ENCODE measurements around the gene FOXN1. TPM values are rescaled to one million over a fixed set of nuclear protein-coding genes. Genes with fewer than 3 reads are reported as not detected.

The FOXN1 gene
- total and polyA plus RNA-seq, 8 donors: 0.02 to 0.19 (median 0.09) TPM; not detected in 5

DNA sequence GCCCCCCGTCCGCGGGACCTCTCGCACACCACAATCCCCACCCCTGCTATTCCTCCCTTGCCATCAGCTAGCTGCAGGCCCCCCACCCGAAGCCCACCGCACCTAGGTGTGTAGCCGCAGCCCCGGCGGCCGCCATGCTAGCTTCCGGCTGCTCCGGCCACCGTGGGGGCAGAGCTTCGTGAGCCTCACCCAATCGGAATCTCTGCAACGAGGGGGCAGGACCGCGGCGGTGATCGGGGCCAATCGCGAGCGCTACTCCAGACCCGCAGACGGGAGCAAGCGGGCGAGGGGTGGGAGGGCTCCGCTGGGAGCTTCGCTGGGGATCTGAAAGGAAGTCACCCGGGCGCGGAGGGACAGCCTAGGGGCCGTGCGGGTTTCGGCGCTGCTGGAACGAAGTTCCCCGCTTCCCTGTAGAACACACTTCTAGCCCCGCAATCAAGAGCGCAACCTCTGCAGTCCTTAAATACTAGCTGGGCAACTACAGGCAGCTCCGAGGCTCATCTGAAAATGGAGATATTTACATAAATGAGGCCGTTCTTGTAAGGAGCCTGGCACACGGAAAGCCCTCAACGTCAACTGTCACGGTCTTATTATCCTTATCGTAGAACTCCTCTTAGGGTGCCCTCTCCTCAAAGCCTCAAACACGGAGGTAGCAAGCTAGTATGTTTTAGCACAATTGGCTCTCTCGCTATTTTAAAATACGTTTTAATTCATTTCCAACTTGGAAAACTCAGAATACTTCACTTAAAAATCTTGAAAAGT lies 65.4 kb downstream of the FOXN1 start, which contains the start of gene PIGS:
PIGS (minus strand) TSS at position 164 of the 762 bp plus-strand sequence; CDS start at position 136, 28 bp downstream.
- peak within 1 kb of the TSS; percentile 66 to 82 (median 73) for H3K27ac ChIP-seq
- peaks cover 6 to 15% (median 9%) of the 10 kb centered on the region in 3 donors for H3K4me1 ChIP-seq
- 1% methylated on average over 47 to 49 of the region's 49 CpGs for WGBS, 2 donors
- TF ChIP-seq, protein P1, sequence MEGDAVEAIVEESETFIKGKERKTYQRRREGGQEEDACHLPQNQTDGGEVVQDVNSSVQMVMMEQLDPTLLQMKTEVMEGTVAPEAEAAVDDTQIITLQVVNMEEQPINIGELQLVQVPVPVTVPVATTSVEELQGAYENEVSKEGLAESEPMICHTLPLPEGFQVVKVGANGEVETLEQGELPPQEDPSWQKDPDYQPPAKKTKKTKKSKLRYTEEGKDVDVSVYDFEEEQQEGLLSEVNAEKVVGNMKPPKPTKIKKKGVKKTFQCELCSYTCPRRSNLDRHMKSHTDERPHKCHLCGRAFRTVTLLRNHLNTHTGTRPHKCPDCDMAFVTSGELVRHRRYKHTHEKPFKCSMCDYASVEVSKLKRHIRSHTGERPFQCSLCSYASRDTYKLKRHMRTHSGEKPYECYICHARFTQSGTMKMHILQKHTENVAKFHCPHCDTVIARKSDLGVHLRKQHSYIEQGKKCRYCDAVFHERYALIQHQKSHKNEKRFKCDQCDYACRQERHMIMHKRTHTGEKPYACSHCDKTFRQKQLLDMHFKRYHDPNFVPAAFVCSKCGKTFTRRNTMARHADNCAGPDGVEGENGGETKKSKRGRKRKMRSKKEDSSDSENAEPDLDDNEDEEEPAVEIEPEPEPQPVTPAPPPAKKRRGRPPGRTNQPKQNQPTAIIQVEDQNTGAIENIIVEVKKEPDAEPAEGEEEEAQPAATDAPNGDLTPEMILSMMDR (IDR thresholded peaks at IDR 0.05): no peak
- ATAC-seq (peak; percentile 98 to 99 (median 99)), FAIRE-seq (no peak), DNase-seq (peak; percentile 94 to 99 (median 95))
- H3K36me3 ChIP-seq: no peaks in the 10 kb centered on the region
- intact Hi-C loops (cut with DNase I): no loop called here
- H3K9me3 ChIP-seq: no peaks in the 10 kb centered on the region
- H3K27me3 ChIP-seq: no peaks in the 10 kb centered on the region
- peak within 1 kb of the TSS; percentile 80 to 98 (median 89) for H3K4me3 ChIP-seq

DNA sequence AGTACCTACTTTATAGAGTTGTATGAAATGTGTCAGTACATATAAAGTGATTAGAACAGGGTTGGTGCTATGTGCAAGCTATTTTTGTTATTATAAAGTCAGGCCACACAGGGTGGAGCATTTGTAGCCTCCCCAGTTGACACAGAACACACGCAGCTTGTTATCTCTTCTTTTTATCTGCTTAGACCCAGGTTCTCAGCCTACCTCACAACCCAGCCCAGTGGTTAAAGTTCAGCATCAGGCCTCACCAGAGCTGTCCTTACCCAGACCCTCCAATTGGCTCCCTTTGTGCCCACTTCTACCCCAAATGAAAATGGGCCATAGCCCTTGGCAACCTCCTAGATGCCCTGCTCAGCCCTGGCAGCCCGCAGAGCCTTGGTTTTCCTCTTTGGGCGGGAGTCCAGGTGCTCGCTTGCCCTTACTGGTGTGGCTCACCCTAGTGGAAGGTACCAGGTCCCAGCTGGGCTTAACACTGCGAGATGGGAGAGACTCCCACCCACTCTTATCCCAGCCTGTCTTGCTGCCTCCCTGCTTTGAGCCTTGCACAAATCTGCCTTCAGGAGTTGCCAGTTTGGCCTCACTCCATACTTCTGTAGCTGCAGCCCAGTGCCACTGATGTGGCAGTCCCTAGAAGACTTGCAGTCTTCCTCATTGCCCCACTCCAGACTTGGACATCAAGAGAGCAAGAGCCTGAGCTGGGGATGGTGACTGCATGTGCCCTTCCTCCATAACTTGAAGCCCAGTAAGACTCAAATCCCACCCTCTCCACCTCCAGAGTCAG lies 66.3 kb downstream of the FOXN1 start:
- WGBS, 2 donors: 53 to 56% methylated on average over 5 of the region's 5 CpGs
- Histone ChIP-seq H3K27me3 (no peaks in the 10 kb centered on the region), H3K9me3 (no peaks in the 10 kb centered on the region), H3K36me3 (no peaks in the 10 kb centered on the region), H3K4me3 (peak overlapping the region in 3 of 4 donors; percentile 80 to 90 (median 88)), H3K4me1 (peaks cover 6 to 19% (median 9%) of the 10 kb centered on the region in 3 donors), H3K27ac (no peak overlapping the region)
- ATAC-seq (no peak), DNase-seq (peak in 2 of 6 donors; percentile 38 to 43), FAIRE-seq (no peak)
- TF ChIP-seq, protein P1 (IDR thresholded peaks at IDR 0.05): no peak
- intact Hi-C loops (cut with DNase I): no loop called here

DNA sequence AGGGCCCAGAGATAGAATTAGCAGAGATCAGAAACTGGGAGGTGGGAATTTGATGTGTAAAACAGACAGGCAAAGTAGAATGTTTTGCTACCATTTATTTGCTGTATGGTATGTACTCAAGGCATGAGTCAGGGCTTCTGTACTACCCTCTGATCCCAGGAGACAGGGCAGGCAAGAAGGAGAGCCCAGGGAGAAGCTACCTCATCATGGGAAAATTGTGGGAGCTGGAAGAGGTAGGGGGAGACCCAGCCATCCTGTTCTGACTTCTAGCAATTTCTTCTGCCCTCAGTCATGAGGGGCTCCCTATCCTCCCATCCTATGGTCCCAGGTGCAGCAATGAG lies 66.9 kb downstream of the FOXN1 start:
- Histone ChIP-seq H3K4me3 (no peak overlapping the region), H3K36me3 (no peaks in the 10 kb centered on the region)

DNA sequence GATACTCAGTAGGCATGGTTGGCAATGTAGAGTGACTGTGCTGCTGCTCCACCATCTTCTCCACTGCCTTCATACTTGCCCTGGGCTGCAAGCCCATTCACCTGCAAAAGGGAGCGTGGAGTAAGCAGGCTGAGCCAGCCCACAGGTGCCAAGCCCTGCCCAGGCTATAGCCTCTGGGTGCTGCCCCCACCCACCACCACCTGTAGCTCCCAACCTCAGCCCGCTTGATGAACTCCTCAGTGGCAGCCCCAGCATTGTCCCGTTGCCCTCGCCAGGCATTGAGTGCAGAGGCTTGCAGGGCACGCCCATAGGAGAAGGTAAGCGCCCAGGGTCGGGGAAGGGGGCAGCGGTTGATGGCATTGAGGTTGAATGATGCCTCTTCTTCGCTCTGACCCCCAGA lies 67.4 kb downstream of the FOXN1 start:
- Histone ChIP-seq H3K36me3 (no peaks in the 10 kb centered on the region), H3K27ac (no peak overlapping the region), H3K4me3 (no peak overlapping the region), H3K4me1 (peaks cover 6 to 19% (median 9%) of the 10 kb centered on the region in 3 donors), H3K27me3 (no peaks in the 10 kb centered on the region), H3K9me3 (no peaks in the 10 kb centered on the region)
- FAIRE-seq (no peak), DNase-seq (peak in 1 of 6 donors; percentile 42), ATAC-seq (no peak)
- intact Hi-C loops (cut with DNase I): no loop called here
- 91 to 95% methylated on average over 9 of the region's 9 CpGs for WGBS, 2 donors
- TF ChIP-seq, protein P1 (IDR thresholded peaks at IDR 0.05): no peak

More for the DNA sequence above, 66.9 kb downstream of the FOXN1 start:
- Histone ChIP-seq H3K27ac (no peak overlapping the region), H3K4me1 (peaks cover 6 to 19% (median 9%) of the 10 kb centered on the region in 3 donors), H3K9me3 (no peaks in the 10 kb centered on the region), H3K27me3 (no peaks in the 10 kb centered on the region)
- no peak for ATAC-seq
- TF ChIP-seq, protein P1 (IDR thresholded peaks at IDR 0.05): no peak
- FAIRE-seq: no peak
- intact Hi-C loops (cut with DNase I): no loop called here
- no peak for DNase-seq

Measured in pancreas (tissue), 10 donors.